ENCODE data around the gene ZBTB42.

GRCh38 chr14:104788873-104789663 lies 11.8 kb upstream of the ZBTB42 start:
- TF ChIP-seq GATA2 (IDR thresholded peaks at IDR 0.05; ENCODE audit: low read depth, low read length) (no peak), GATA3 (IDR thresholded peaks at IDR 0.05; ENCODE audit: low read depth, low read length) (no peak)
